ENCODE data around the gene GNG7.
A peak's percentile ranks its signal among the peaks of the same experiment; 100 is the strongest.
"Not testable (repeated sequence)": the region's sequence is repeated elsewhere in the genome, so short reads cannot be mapped to it uniquely, and the experiment has no call there.

GNG7 gene

GRCh38 chr19:2476451-2477140 lies 225.9 kb downstream of the GNG7 start:
- H3K36me3 ChIP-seq (ENCODE audit: insufficient read depth, low read length) = 0 out of 2 replicates have a peak, but pooled peaks cover 5% of the 10 kb centered on the region
- H3K27ac ChIP-seq (ENCODE audit: low read depth, low read length) = peak overlapping the region; percentile 78; the same call in 1 of the 2 replicates
- H3K4me3 ChIP-seq (ENCODE audit: low read length) = peak overlapping the region; percentile 78
- no peaks in the 10 kb centered on the region for H3K9me3 ChIP-seq (ENCODE audit: insufficient read depth, low read depth, low read length)
- peaks cover 39% of the 10 kb centered on the region for H3K27me3 ChIP-seq (ENCODE audit: insufficient read depth, low read length)
- under 1% methylated on average over 42 of the region's 42 CpGs for WGBS
- peaks cover 6% of the 10 kb centered on the region; the same call in 1 of the 2 replicates for H3K4me1 ChIP-seq (ENCODE audit: insufficient read depth, low read length)
- H3K9ac ChIP-seq (ENCODE audit: low read depth, low read length) = peak overlapping the region; percentile 77

GRCh38 chr19:2475702-2476450 lies 226.6 kb downstream of the GNG7 start, which contains the start of gene GADD45B:
Gene GADD45B, plus strand, starts transcription at chr19:2476127. Its CDS starts 232 bp downstream, at chr19:2476359.
- Histone ChIP-seq H3K9ac (ENCODE audit: low read depth, low read length) (peak within 1 kb of the TSS; percentile 77), H3K4me1 (ENCODE audit: insufficient read depth, low read length) (peaks cover 6% of the 10 kb centered on the region; the same call in 1 of the 2 replicates), H3K27ac (ENCODE audit: low read depth, low read length) (peak within 1 kb of the TSS; percentile 78; the same call in 1 of the 2 replicates), H3K36me3 (ENCODE audit: insufficient read depth, low read length) (0 out of 2 replicates have a peak, but pooled peaks cover 5% of the 10 kb centered on the region), H3K27me3 (ENCODE audit: insufficient read depth, low read length) (peaks cover 39% of the 10 kb centered on the region), H3K4me3 (ENCODE audit: low read length) (peak within 1 kb of the TSS; percentile 78), H3K9me3 (ENCODE audit: insufficient read depth, low read depth, low read length) (no peaks in the 10 kb centered on the region)
- under 1% methylated on average over 70 of the region's 70 CpGs for WGBS

GRCh38 chr19:2475018-2475701 lies 227.3 kb downstream of the GNG7 start:
- peak overlapping the region; percentile 78 for H3K4me3 ChIP-seq (ENCODE audit: low read length)
- H3K36me3 ChIP-seq (ENCODE audit: insufficient read depth, low read length) = 0 out of 2 replicates have a peak, but pooled peaks cover 5% of the 10 kb centered on the region
- H3K4me1 ChIP-seq (ENCODE audit: insufficient read depth, low read length) = peaks cover 6% of the 10 kb centered on the region; the same call in 1 of the 2 replicates
- H3K27me3 ChIP-seq (ENCODE audit: insufficient read depth, low read length) = peaks cover 38% of the 10 kb centered on the region
- no peak overlapping the region for H3K9ac ChIP-seq (ENCODE audit: low read depth, low read length)
- WGBS = 2% methylated on average over 45 of the region's 45 CpGs
- no peaks in the 10 kb centered on the region for H3K9me3 ChIP-seq (ENCODE audit: insufficient read depth, low read depth, low read length)
- no peak overlapping the region; the same call in 1 of the 2 replicates for H3K27ac ChIP-seq (ENCODE audit: low read depth, low read length)

- Histone ChIP-seq H3K9ac (ENCODE audit: low read depth, low read length) (no peak overlapping the region), H3K4me1 (ENCODE audit: insufficient read depth, low read length) (peaks cover 9% of the 10 kb centered on the region), H3K9me3 (ENCODE audit: insufficient read depth, low read depth, low read length) (no peaks in the 10 kb centered on the region), H3K36me3 (ENCODE audit: insufficient read depth, low read length) (0 out of 2 replicates have a peak, but pooled peaks cover 5% of the 10 kb centered on the region), H3K27ac (ENCODE audit: low read depth, low read length) (no peak overlapping the region), H3K27me3 (ENCODE audit: insufficient read depth, low read length) (peaks cover 35% of the 10 kb centered on the region), H3K4me3 (ENCODE audit: low read length) (peak overlapping the region; percentile 78)
- 12% methylated on average over 55 of the region's 60 CpGs for WGBS
These were observed 228.1 kb downstream of the GNG7 start for GRCh38 chr19:2474232-2475017.

GRCh38 chr19:2469915-2470200 lies 232.6 kb downstream of the GNG7 start:
- H3K36me3 ChIP-seq (ENCODE audit: insufficient read depth, low read length); H3K27ac ChIP-seq (ENCODE audit: low read depth, low read length); H3K27me3 ChIP-seq (ENCODE audit: insufficient read depth, low read length); H3K4me1 ChIP-seq (ENCODE audit: insufficient read depth, low read length); H3K9ac ChIP-seq (ENCODE audit: low read depth, low read length); H3K4me3 ChIP-seq (ENCODE audit: low read length); H3K9me3 ChIP-seq (ENCODE audit: insufficient read depth, low read depth, low read length): not testable (repeated sequence)
- WGBS = 85% methylated on average over 8 of the region's 8 CpGs

- H3K4me1 ChIP-seq (ENCODE audit: insufficient read depth, low read length) = peaks cover 6% of the 10 kb centered on the region
- H3K27ac ChIP-seq (ENCODE audit: low read depth, low read length) = 0 out of 2 replicates have a peak overlapping the region, but pooled peaks have one; percentile 45
- no peaks in the 10 kb centered on the region for H3K36me3 ChIP-seq (ENCODE audit: insufficient read depth, low read length)
- WGBS = 44% methylated on average over 23 of the region's 23 CpGs
- no peak overlapping the region; the same call in 1 of the 2 replicates for H3K4me3 ChIP-seq (ENCODE audit: low read length)
- no peaks in the 10 kb centered on the region for H3K9me3 ChIP-seq (ENCODE audit: insufficient read depth, low read depth, low read length)
- peak overlapping the region; percentile 37; the same call in 1 of the 2 replicates for H3K9ac ChIP-seq (ENCODE audit: low read depth, low read length)
- no peaks in the 10 kb centered on the region for H3K27me3 ChIP-seq (ENCODE audit: insufficient read depth, low read length)
These were observed 233.2 kb downstream of the GNG7 start for GRCh38 chr19:2469102-2469914.

GRCh38 chr19:2468596-2468995 lies 233.9 kb downstream of the GNG7 start:
- Histone ChIP-seq H3K36me3 (ENCODE audit: insufficient read depth, low read length) (no peaks in the 10 kb centered on the region), H3K4me1 (ENCODE audit: insufficient read depth, low read length) (peaks cover 6% of the 10 kb centered on the region), H3K27me3 (ENCODE audit: insufficient read depth, low read length) (no peaks in the 10 kb centered on the region), H3K4me3 (ENCODE audit: low read length) (no peak overlapping the region), H3K9me3 (ENCODE audit: insufficient read depth, low read depth, low read length) (no peaks in the 10 kb centered on the region), H3K27ac (ENCODE audit: low read depth, low read length) (no peak overlapping the region), H3K9ac (ENCODE audit: low read depth, low read length) (no peak overlapping the region)
- 77% methylated on average over 12 of the region's 12 CpGs for WGBS

- peaks cover 3% of the 10 kb centered on the region for H3K4me1 ChIP-seq (ENCODE audit: insufficient read depth, low read length)
These were observed 238.1 kb downstream of the GNG7 start for GRCh38 chr19:2464389-2464788.

GRCh38 chr19:2463694-2464093 lies 238.8 kb downstream of the GNG7 start:
- not testable (repeated sequence) for H3K27ac ChIP-seq (ENCODE audit: low read depth, low read length); H3K27me3 ChIP-seq (ENCODE audit: insufficient read depth, low read length); H3K9ac ChIP-seq (ENCODE audit: low read depth, low read length); H3K4me1 ChIP-seq (ENCODE audit: insufficient read depth, low read length); H3K9me3 ChIP-seq (ENCODE audit: insufficient read depth, low read depth, low read length); H3K4me3 ChIP-seq (ENCODE audit: low read length); H3K36me3 ChIP-seq (ENCODE audit: insufficient read depth, low read length)
- WGBS = 92% methylated on average over 5 of the region's 5 CpGs

More at GRCh38 chr19:2464389-2464788, 238.1 kb downstream of the GNG7 start:
- Histone ChIP-seq H3K9ac (ENCODE audit: low read depth, low read length) (no peak overlapping the region), H3K4me3 (ENCODE audit: low read length) (no peak overlapping the region), H3K36me3 (ENCODE audit: insufficient read depth, low read length) (no peaks in the 10 kb centered on the region), H3K9me3 (ENCODE audit: insufficient read depth, low read depth, low read length) (no peaks in the 10 kb centered on the region), H3K27me3 (ENCODE audit: insufficient read depth, low read length) (no peaks in the 10 kb centered on the region), H3K27ac (ENCODE audit: low read depth, low read length) (no peak overlapping the region)
- WGBS = 88% methylated on average over 5 of the region's 5 CpGs

All from HUES64 (cell line).